Epithelial cell of esophagus (primary cell): ENCODE measurements around the gene ANO4.

Source experiments
- DNase-seq: peaks from one replicate; pipeline ENCODE4 v3.0.0; 2010; ENCODE audit warnings: low read depth
- H3K4me3 ChIP-seq: 2 replicates; pipeline ENCODE4 v1.5.1; 2011; ENCODE audit warnings: mild to moderate bottlenecking, low read length, control low read depth
- TF ChIP-seq, protein P1 (sequence below): IDR thresholded peaks from 2 replicates; pipeline ENCODE4 v1.5.1; 2011; ENCODE audit warnings: low read depth, mild to moderate bottlenecking, low read length, control low read depth, inconsistent platforms; ENCODE audit not compliant: insufficient read depth; ENCODE audit errors: missing control alignments

ANO4 gene

DNA sequence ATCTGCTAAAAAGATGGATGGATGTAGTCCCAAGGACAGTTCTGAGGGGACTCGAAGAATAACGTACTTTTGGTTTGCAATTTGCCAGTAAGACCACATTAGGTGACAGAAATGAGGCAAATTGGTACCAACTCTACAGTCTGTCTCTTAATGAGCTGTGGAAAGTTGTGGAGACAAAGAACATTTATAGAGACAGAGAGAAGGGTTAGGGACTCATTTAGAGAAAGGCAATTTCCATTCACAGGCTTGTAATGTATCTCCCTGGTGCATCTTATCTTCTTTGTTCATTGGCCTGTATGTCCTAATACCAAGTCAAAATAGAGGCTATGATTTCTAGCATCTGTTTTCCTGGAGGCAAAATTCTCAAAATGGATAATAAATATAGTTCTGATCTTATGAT, 177.5 kb downstream of the ANO4 start:
- TF ChIP-seq, protein P1, sequence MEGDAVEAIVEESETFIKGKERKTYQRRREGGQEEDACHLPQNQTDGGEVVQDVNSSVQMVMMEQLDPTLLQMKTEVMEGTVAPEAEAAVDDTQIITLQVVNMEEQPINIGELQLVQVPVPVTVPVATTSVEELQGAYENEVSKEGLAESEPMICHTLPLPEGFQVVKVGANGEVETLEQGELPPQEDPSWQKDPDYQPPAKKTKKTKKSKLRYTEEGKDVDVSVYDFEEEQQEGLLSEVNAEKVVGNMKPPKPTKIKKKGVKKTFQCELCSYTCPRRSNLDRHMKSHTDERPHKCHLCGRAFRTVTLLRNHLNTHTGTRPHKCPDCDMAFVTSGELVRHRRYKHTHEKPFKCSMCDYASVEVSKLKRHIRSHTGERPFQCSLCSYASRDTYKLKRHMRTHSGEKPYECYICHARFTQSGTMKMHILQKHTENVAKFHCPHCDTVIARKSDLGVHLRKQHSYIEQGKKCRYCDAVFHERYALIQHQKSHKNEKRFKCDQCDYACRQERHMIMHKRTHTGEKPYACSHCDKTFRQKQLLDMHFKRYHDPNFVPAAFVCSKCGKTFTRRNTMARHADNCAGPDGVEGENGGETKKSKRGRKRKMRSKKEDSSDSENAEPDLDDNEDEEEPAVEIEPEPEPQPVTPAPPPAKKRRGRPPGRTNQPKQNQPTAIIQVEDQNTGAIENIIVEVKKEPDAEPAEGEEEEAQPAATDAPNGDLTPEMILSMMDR: no peak
- no peak overlapping the region for H3K4me3 ChIP-seq
- DNase-seq: no peak

DNA sequence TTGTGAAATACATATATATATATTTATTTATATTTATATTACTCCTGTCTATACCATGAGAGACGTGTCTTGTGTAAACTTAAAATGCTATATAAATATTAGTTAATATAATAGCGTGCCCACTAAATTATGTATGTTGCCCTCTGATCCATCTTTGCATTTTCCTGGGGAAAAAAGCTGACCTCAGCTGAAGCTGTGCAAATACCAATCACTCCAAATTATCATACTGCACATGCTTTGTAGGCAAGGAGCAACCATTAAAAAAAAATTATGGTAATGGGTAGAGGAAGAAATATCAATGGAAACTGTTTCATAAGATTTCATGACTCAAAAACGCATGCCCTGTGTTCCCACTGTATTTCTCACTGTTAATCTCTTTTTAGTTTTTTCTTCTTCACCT, 179.8 kb downstream of the ANO4 start:
- no peak overlapping the region for H3K4me3 ChIP-seq
- TF ChIP-seq, protein P1: no peak
- DNase-seq: no peak

DNA sequence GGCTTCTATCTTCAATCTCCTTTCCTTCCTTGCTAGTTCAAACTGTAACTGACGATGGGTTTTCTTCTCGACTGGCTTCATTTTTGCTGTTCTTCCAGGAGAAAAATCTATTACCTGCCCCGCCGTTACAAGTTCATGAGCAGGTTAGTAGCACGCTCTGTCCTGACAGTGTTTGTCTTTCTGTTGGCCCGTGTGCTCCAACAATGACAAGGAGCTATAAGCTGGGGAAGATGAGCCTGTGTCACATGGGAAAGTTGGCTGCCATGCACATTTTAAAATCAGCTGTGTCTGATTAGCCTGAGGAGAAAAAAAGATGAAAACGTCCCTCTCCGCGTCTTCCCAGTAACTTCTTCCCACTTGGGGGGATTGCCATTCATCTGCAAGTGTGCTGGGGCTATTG, 180.2 kb downstream of the ANO4 start:
- TF ChIP-seq, protein P1: no peak
- no peak overlapping the region for H3K4me3 ChIP-seq
- DNase-seq: no peak

DNA sequence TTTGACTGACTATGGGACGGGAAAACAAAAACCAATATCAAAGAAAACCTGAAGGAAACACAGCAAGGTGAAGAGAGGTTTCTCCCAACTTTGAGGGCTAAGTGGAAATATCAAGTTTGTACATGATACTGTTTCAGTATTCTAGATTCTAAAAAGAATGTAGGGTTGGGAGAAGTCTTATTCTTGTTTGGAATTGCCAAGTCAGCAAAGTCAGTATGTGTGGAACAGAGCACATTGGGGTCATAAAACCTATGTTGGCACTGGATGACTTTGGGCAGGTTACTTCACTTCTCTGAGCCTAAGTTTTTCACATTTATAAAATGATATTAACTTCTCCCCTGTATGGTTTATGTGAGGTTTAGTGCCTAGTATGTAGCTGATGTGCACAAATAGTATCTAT, 182.2 kb downstream of the ANO4 start:
- H3K4me3 ChIP-seq: no peak overlapping the region
- TF ChIP-seq, protein P1: no peak
- no peak for DNase-seq

DNA sequence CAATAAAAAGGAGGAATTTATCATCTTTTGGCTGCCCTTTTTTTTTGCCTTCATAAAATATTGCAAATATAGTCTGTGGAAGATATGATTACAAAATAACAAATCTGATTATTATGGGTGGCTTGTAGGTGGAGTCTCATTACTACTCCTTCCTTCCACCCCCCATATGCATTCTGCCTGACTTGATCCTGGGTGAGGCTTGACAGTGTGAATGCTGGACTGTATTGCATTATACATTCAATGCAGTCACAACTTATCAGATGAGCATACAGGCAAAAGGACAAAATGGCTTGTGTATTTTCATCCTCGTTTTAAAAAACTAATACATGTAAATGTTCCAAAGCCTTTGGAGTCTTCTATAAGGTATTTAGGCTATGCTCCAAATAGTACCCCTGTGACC, 186.3 kb downstream of the ANO4 start:
- TF ChIP-seq, protein P1: no peak
- DNase-seq: no peak

DNA sequence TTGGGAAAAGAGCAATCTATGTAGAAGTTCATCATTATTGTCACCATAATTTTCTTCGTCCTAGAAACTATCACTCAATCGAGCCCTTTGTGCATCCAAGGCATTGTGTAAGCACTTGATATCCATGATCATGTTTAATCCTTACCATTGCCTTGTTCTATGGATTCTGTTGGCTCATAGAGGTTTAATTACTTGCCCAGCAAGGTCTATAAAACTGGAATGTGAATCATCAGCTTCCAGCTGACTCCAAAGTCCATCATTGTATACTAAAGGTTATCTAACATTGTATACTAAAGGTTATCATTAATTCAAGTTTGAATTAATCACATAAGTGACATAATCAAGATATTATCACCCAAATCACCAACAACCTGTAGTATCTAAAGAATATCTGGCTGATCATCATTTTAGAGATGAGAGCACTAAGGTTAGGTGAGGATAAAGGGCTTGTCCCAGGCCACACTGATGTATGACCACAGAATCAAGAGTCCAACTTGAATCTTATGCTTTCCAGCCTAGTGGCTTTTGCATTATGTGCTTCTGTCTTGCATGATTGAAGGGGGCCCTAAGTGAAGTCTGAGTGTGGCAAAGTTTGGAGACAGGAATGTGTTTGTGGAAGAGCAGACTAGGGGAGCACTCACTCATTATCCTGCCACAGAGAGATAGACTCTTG, 188.1 kb downstream of the ANO4 start:
- no peak overlapping the region for H3K4me3 ChIP-seq
- TF ChIP-seq, protein P1: no peak
- DNase-seq: no peak

More for the DNA sequence above, 186.3 kb downstream of the ANO4 start:
- H3K4me3 ChIP-seq: no peak overlapping the region

DNA sequence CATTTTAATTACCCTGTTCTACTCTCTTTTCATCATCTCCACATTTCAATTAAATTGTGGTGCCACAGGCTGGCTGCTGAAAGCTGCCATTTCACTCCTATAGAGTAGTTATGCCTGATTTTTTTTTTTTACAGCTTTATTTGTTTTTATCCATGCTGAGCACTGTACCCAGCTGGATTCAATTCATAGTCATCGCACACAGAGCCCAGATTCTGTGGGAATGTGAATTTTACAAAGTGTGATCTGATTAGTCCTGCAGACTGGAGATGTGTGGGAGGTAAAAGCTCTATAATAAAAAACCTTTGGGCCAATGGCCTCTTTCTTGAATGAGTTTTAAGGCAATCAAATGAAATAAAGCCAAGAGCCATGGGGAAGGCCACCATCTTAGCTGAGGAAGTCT, 190.2 kb downstream of the ANO4 start:
- TF ChIP-seq, protein P1: no peak
- no peak overlapping the region for H3K4me3 ChIP-seq
- no peak for DNase-seq
